Panc1 (cell line): ENCODE data around the gene ADK. TPM values are rescaled to one million over a fixed set of nuclear protein-coding genes. Genes with fewer than 3 reads are reported as not detected.
"Not testable (repeated sequence)": the region's sequence is repeated elsewhere in the genome, so short reads cannot be mapped to it uniquely, and the experiment has no call there.

Experiments
- ATAC-seq: fragments of 200-7000 bp; cut with Tn5 transposase; 2 replicates; pipeline ENCODE4 v1.9.1; 2020; ENCODE audit warnings: mild to moderate bottlenecking, moderate library complexity
- BruUV-seq: library from RNA; stranded (reverse); fragments of 400-500 nt; replicated peaks from 2 replicates; lab custom pipeline; 2021; lab: Mats Ljungman, UMichigan
- CTCF ChIA-PET: fragments of 300-600 bp; sonication (Branson Sonifier 250); formaldehyde crosslinking; loops from one replicate; lab custom pipeline; 2022; ENCODE audit warnings: antibody characterized with exemption; lab: Charles Lee
- POLR2A ChIA-PET: fragments of 300-600 bp; sonication (Branson Sonifier 250); formaldehyde crosslinking; loops from one replicate; lab custom pipeline; 2022; ENCODE audit warnings: antibody characterized with exemption; lab: Charles Lee
- DNase-seq: peaks from one replicate; pipeline ENCODE4 v3.0.0-alpha.2; 2010; ENCODE audit warnings: low read depth, low spot score
- H3K27ac ChIP-seq: 2 replicates; pipeline ENCODE4 v1.5.1; 2011; ENCODE audit warnings: mild to moderate bottlenecking, low read length, inconsistent platforms
- H3K27me3 ChIP-seq: fragments of 200-500 bp; sonication (Bioruptor generic); 2 replicates; pipeline ENCODE4 v1.6.0; 2014; ENCODE audit warnings: low read length, inconsistent platforms; ENCODE audit not compliant: control insufficient read depth, insufficient read depth
- H3K36me3 ChIP-seq: fragments of 200-500 bp; sonication (Bioruptor generic); 2 replicates; pipeline ENCODE4 v1.5.1; 2014; ENCODE audit warnings: inconsistent platforms, mild to moderate bottlenecking, low read length, moderate library complexity; ENCODE audit not compliant: control insufficient read depth, insufficient read depth
- H3K4me1 ChIP-seq: 2 replicates; pipeline ENCODE4 v1.5.1; 2011; ENCODE audit warnings: inconsistent platforms, mild to moderate bottlenecking, low read length, moderate library complexity; ENCODE audit not compliant: control insufficient read depth, insufficient read depth
- H3K4me3 ChIP-seq, 2 experiments: 2 replicates each; pipeline ENCODE4 v1.5.1; 2011 to 2012; ENCODE audit warnings: low read depth in 2 of 2, low read length in 2 of 2, mild to moderate bottlenecking in 2 of 2, inconsistent platforms in 1 of 2, moderate library complexity in 1 of 2
- H3K9me3 ChIP-seq: fragments of 200-500 bp; sonication (Bioruptor generic); 2 replicates; pipeline ENCODE4 v1.5.1; 2014; ENCODE audit warnings: low read depth, mild to moderate bottlenecking, inconsistent platforms, low read length, moderate library complexity; ENCODE audit not compliant: control insufficient read depth, insufficient read depth
- POLR2AphosphoS5 ChIP-seq: IDR thresholded peaks from 2 replicates; pipeline ENCODE4 v1.6.1; 2012; ENCODE audit warnings: mild to moderate bottlenecking, low read depth, low read length, moderate library complexity
- SIN3A ChIP-seq: IDR thresholded peaks from 2 replicates; pipeline ENCODE4 v1.6.1; 2012; ENCODE audit warnings: low read depth, mild to moderate bottlenecking, low read length, moderate library complexity, borderline replicate concordance; ENCODE audit not compliant: insufficient read depth
- in situ Hi-C: cut with HindIII; loops from 2 replicates; pipeline ENCODE4 v1.10.0; 2016; ENCODE audit warnings: low sequenced_read_pairs, low pct_unique_long_range_greater_than_20kb
- intact Hi-C: fragments of 100-400 bp; cut with micrococcal nuclease; formaldehyde crosslinking; loops from one replicate; pipeline ENCODE4 v1.10.0; 2022; ENCODE audit not compliant: unreplicated experiment
- total RNA-seq: library from RNA; stranded (reverse); gene quantifications from one replicate; pipeline ENCODE4 v1.2.1, GENCODE V29; 2021; ENCODE audit not compliant: unreplicated experiment
- TF ChIP-seq, protein P1 (sequence below): fragments of 450-650 bp; IDR thresholded peaks from 2 replicates; pipeline ENCODE4 v1.5.1; 2017; ENCODE audit warnings: mild to moderate bottlenecking
- TF ChIP-seq, protein P2 (sequence below), 2 experiments: IDR thresholded peaks; 2 replicates each; pipeline ENCODE4 v1.6.1; 2011 to 2012; ENCODE audit warnings: low read depth in 2 of 2, control low read depth in 1 of 2, low read length in 1 of 2, mild to moderate bottlenecking in 1 of 2, moderate library complexity in 1 of 2; ENCODE audit not compliant: insufficient read depth in 1 of 2

Gene ADK
- total RNA-seq, 1 experiment from 2014 or later = 64.5 TPM

GRCh38 chr10:74135452-74135851 lies 15.6 kb upstream of the ADK start:
- Histone ChIP-seq H3K4me3 (no peak overlapping the region), H3K36me3 (peaks cover 33% of the 10 kb centered on the region)
- CTCF ChIA-PET = no interaction called here

GRCh38 chr10:74137992-74138391 lies 13.0 kb upstream of the ADK start:
- BruUV-seq = no TSS peak
- H3K4me3 ChIP-seq = no peak overlapping the region
- DNase-seq (no peak), ATAC-seq (peak; percentile 51; the same call in 1 of the 2 replicates)
- peaks cover 33% of the 10 kb centered on the region for H3K36me3 ChIP-seq
- ChIA-PET CTCF (no interaction called here), POLR2A (interaction anchor here (0.6 kb wide), 1 partner anchor 40 kb away, joined by 3 read pairs; no protein-coding TSS in a partner anchor)
- no peaks in the 10 kb centered on the region for H3K9me3 ChIP-seq
- no peak overlapping the region for H3K27ac ChIP-seq
- H3K4me1 ChIP-seq = no peaks in the 10 kb centered on the region
- intact Hi-C loops = no loop called here
- H3K27me3 ChIP-seq = no peaks in the 10 kb centered on the region
- TF ChIP-seq, protein P1, sequence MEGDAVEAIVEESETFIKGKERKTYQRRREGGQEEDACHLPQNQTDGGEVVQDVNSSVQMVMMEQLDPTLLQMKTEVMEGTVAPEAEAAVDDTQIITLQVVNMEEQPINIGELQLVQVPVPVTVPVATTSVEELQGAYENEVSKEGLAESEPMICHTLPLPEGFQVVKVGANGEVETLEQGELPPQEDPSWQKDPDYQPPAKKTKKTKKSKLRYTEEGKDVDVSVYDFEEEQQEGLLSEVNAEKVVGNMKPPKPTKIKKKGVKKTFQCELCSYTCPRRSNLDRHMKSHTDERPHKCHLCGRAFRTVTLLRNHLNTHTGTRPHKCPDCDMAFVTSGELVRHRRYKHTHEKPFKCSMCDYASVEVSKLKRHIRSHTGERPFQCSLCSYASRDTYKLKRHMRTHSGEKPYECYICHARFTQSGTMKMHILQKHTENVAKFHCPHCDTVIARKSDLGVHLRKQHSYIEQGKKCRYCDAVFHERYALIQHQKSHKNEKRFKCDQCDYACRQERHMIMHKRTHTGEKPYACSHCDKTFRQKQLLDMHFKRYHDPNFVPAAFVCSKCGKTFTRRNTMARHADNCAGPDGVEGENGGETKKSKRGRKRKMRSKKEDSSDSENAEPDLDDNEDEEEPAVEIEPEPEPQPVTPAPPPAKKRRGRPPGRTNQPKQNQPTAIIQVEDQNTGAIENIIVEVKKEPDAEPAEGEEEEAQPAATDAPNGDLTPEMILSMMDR = no peak
- TF ChIP-seq POLR2AphosphoS5 = no peak
- in situ Hi-C loops = no loop called here

More at GRCh38 chr10:74135452-74135851, 15.6 kb upstream of the ADK start:
- no peak overlapping the region for H3K27ac ChIP-seq
- no peak for ATAC-seq
- BruUV-seq = no TSS peak
- intact Hi-C loops = no loop called here
- in situ Hi-C loops = no loop called here
- no peaks in the 10 kb centered on the region for H3K4me1 ChIP-seq
- no peak for TF ChIP-seq SIN3A
- TF ChIP-seq, protein P2, sequence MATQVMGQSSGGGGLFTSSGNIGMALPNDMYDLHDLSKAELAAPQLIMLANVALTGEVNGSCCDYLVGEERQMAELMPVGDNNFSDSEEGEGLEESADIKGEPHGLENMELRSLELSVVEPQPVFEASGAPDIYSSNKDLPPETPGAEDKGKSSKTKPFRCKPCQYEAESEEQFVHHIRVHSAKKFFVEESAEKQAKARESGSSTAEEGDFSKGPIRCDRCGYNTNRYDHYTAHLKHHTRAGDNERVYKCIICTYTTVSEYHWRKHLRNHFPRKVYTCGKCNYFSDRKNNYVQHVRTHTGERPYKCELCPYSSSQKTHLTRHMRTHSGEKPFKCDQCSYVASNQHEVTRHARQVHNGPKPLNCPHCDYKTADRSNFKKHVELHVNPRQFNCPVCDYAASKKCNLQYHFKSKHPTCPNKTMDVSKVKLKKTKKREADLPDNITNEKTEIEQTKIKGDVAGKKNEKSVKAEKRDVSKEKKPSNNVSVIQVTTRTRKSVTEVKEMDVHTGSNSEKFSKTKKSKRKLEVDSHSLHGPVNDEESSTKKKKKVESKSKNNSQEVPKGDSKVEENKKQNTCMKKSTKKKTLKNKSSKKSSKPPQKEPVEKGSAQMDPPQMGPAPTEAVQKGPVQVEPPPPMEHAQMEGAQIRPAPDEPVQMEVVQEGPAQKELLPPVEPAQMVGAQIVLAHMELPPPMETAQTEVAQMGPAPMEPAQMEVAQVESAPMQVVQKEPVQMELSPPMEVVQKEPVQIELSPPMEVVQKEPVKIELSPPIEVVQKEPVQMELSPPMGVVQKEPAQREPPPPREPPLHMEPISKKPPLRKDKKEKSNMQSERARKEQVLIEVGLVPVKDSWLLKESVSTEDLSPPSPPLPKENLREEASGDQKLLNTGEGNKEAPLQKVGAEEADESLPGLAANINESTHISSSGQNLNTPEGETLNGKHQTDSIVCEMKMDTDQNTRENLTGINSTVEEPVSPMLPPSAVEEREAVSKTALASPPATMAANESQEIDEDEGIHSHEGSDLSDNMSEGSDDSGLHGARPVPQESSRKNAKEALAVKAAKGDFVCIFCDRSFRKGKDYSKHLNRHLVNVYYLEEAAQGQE (IDR thresholded peaks at IDR 0.05; ENCODE audit: insufficient read depth in 1 of 2, low read depth in 2 of 2, low read length in 1 of 2) = no peak
- TF ChIP-seq, protein P1 = no peak
- POLR2A ChIA-PET = no interaction called here
- H3K27me3 ChIP-seq = no peaks in the 10 kb centered on the region
- no peak for DNase-seq
- H3K9me3 ChIP-seq = no peaks in the 10 kb centered on the region

GRCh38 chr10:74138596-74138995 lies 12.4 kb upstream of the ADK start:
- CTCF ChIA-PET = interaction anchor here (0.7 kb wide), 1 partner anchor 47 kb away, joined by 6 read pairs; no protein-coding TSS in a partner anchor
- H3K4me1 ChIP-seq, H3K4me3 ChIP-seq, ATAC-seq, H3K9me3 ChIP-seq, H3K27ac ChIP-seq, BruUV-seq, intact Hi-C loops, H3K27me3 ChIP-seq, DNase-seq, in situ Hi-C loops: not testable (repeated sequence)
- POLR2A ChIA-PET = interaction anchor here (0.6 to 0.7 kb wide), 2 partner anchors 34 to 41 kb away, joined by 3 to 8 read pairs; no protein-coding TSS in a partner anchor
- peaks cover 33% of the 10 kb centered on the region for H3K36me3 ChIP-seq
